ENCODE data around the gene PES1.
"Not testable (repeated sequence)": the region's sequence is repeated elsewhere in the genome, so short reads cannot be mapped to it uniquely, and the experiment has no call there.

Gene PES1

GRCh38 chr22:30551813-30552212 lies 39.9 kb downstream of the PES1 start:
- not testable (repeated sequence) for DNase-seq

- DNase-seq: no peak
Measured at GRCh38 chr22:30547188-30547587, 44.5 kb downstream of the PES1 start.

GRCh38 chr22:30546616-30547015 lies 45.1 kb downstream of the PES1 start, which contains the start of gene SEC14L6:
SEC14L6 (minus strand) TSS chr22:30546741; CDS start chr22:30546682, 59 bp downstream.
- no peak for DNase-seq

GRCh38 chr22:30542811-30543188 lies 48.9 kb downstream of the PES1 start:
- no peak for DNase-seq

GRCh38 chr22:30541961-30542810 lies 49.5 kb downstream of the PES1 start:
- no peak for DNase-seq

GRCh38 chr22:30541511-30541910 lies 50.2 kb downstream of the PES1 start:
- not testable (repeated sequence) for DNase-seq

- no peak for DNase-seq
Measured at GRCh38 chr22:30539368-30539767, 52.3 kb downstream of the PES1 start.

- no peak for DNase-seq
Measured at GRCh38 chr22:30538280-30538679, 53.4 kb downstream of the PES1 start.

GRCh38 chr22:30537083-30537731 lies 54.5 kb downstream of the PES1 start:
- DNase-seq: no peak

- DNase-seq: no peak
Measured at GRCh38 chr22:30535182-30535581, 56.5 kb downstream of the PES1 start.

- DNase-seq: no peak
Measured at GRCh38 chr22:30531651-30532608, 59.8 kb downstream of the PES1 start.

- no peak for DNase-seq
Measured at GRCh38 chr22:30526656-30527055, 65.1 kb downstream of the PES1 start.

Measured in hematopoietic multipotent progenitor cell treated with erythropoietin and hydrocortisone succinate and interleukin-3 and kit ligand, for 8 days (in vitro differentiated cells).